PFSK-1 (cell line): Measurements from ENCODE around the gene NEGR1.

Experiments
- FOXP2 ChIP-seq: optimal IDR thresholded peaks from 2 replicates; pipeline ENCODE3; 2011; ENCODE audit warnings: borderline replicate concordance, control low read depth, inconsistent platforms; ENCODE audit not compliant: insufficient read depth; ENCODE audit errors: extremely low read length, extremely low read depth
- POLR2AphosphoS5 ChIP-seq: IDR thresholded peaks from 2 replicates; pipeline ENCODE4 v1.6.1; 2012; ENCODE audit warnings: low read depth, mild to moderate bottlenecking, control low read depth, low read length, moderate library complexity
- SIN3A ChIP-seq: IDR thresholded peaks from 2 replicates; pipeline ENCODE4 v1.6.1; 2012; ENCODE audit warnings: mild to moderate bottlenecking, low read length, moderate library complexity, borderline replicate concordance; ENCODE audit not compliant: insufficient read depth
- TAF1 ChIP-seq: IDR thresholded peaks from 2 replicates; pipeline ENCODE4 v1.6.1; 2012; ENCODE audit warnings: low read length, control low read depth, borderline replicate concordance; ENCODE audit not compliant: insufficient read depth
- TF ChIP-seq, protein P1 (sequence below), 2 experiments: IDR thresholded peaks; 2 replicates each; pipeline versions ENCODE4 v1.6.1 to v1.8.0; 2011 to 2012; ENCODE audit warnings: low read depth in 2 of 2, low read length in 2 of 2, control low read depth in 1 of 2, inconsistent platforms in 1 of 2, mild to moderate bottlenecking in 1 of 2, moderate library complexity in 1 of 2; ENCODE audit not compliant: insufficient read depth in 1 of 2

Gene NEGR1

DNA sequence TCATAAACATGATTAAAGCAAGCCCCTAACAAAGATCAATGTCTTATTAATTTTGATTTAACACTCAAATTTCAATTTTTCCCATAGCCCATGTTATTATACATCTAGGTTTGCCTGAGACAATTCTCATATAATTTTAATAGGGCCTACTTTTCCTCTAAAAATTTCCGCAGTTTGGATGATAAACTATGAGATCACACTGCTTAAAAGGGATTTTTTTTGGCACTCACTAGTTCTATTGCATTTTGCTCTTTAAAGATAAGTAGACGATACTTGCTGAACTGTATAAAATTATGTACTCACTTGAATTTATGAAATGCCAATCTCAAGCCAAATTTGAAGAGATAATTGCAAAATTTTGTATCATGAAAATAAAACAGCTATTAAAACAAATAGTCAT lies 721.1 kb downstream of the NEGR1 start:
- TF ChIP-seq, protein P1, sequence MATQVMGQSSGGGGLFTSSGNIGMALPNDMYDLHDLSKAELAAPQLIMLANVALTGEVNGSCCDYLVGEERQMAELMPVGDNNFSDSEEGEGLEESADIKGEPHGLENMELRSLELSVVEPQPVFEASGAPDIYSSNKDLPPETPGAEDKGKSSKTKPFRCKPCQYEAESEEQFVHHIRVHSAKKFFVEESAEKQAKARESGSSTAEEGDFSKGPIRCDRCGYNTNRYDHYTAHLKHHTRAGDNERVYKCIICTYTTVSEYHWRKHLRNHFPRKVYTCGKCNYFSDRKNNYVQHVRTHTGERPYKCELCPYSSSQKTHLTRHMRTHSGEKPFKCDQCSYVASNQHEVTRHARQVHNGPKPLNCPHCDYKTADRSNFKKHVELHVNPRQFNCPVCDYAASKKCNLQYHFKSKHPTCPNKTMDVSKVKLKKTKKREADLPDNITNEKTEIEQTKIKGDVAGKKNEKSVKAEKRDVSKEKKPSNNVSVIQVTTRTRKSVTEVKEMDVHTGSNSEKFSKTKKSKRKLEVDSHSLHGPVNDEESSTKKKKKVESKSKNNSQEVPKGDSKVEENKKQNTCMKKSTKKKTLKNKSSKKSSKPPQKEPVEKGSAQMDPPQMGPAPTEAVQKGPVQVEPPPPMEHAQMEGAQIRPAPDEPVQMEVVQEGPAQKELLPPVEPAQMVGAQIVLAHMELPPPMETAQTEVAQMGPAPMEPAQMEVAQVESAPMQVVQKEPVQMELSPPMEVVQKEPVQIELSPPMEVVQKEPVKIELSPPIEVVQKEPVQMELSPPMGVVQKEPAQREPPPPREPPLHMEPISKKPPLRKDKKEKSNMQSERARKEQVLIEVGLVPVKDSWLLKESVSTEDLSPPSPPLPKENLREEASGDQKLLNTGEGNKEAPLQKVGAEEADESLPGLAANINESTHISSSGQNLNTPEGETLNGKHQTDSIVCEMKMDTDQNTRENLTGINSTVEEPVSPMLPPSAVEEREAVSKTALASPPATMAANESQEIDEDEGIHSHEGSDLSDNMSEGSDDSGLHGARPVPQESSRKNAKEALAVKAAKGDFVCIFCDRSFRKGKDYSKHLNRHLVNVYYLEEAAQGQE (IDR thresholded peaks at IDR 0.05; ENCODE audit: insufficient read depth in 1 of 2, low read depth in 2 of 2, low read length in 2 of 2), result no peak
- no peak for TF ChIP-seq POLR2AphosphoS5
- TF ChIP-seq SIN3A, result no peak
- TF ChIP-seq TAF1, result no peak
- no peak for TF ChIP-seq FOXP2

DNA sequence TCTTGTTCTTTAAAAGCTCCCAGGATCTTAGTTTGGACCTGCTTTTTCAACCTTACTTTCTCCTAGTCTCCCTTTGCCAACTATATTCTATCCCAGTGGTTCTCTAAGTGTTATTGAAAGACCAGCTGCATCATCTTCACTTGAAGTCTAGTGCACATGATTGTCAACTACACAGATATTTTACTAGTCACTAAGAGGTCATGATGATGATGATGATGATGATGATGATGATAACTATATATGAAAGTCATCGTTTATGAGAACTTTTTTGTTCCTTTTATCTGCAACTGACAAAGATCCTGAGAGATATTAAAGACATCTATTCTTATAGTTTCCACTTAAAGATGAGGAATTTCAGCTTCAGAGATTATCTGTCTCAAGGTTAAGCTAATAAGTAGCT lies 722.5 kb downstream of the NEGR1 start:
- TF ChIP-seq POLR2AphosphoS5, result no peak

DNA sequence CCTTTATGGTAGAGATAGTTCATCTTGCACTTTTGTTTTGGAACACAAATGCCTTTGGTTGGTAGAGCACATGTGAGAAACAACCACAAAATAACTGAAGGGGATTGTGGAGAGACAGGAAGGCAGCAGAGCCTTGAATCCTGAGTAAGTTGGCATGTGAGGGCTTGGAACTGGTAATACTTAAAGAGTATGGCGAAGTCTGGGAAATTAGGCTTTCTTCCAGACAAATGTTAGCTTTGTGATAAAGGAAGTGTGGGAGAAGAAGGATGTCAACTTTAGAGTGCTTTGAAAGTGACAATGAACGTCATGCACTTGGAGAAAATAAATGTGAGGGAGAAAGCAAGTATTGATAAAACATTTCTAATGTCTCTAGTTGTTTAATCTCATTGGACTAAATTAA lies 725.2 kb downstream of the NEGR1 start:
- no peak for TF ChIP-seq FOXP2
- TF ChIP-seq, protein P1 (IDR thresholded peaks at IDR 0.05; ENCODE audit: insufficient read depth in 1 of 2, low read depth in 2 of 2, low read length in 2 of 2), result no peak
- TF ChIP-seq TAF1, result no peak
- no peak for TF ChIP-seq SIN3A
- TF ChIP-seq POLR2AphosphoS5, result no peak

DNA sequence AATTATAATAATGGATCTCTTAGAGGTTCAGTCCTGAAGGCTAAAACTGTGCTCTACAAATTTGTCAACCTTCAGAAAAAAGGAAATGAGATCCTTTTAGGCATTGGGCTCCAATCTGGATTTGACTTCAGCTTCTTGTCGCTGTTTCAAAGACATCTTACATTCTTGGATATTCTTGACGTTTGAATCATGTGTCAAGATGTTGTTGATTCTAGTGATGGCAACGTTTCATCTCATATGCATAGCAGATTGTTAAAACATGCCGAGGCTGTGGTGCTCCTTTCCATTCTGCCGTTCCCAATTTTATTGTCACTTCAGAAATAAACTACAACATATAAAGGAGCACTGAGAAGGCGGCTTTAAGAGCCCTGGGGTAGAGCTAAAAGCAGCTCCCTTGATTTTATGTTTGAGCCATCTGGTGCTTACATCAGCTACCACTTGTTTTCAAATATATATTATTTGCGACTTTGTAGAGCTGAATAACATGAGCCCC lies 733.9 kb downstream of the NEGR1 start:
- no peak for TF ChIP-seq SIN3A
- no peak for TF ChIP-seq TAF1
- TF ChIP-seq POLR2AphosphoS5, result no peak
- TF ChIP-seq, protein P1 (IDR thresholded peaks at IDR 0.05; ENCODE audit: insufficient read depth in 1 of 2, low read depth in 2 of 2, low read length in 2 of 2), result no peak
- no peak for TF ChIP-seq FOXP2

GRCh38 chr1:71542155-71542554 lies 740.2 kb downstream of the NEGR1 start:
- TF ChIP-seq FOXP2, result no peak
- TF ChIP-seq, protein P1 (IDR thresholded peaks at IDR 0.05; ENCODE audit: insufficient read depth in 1 of 2, low read depth in 2 of 2, low read length in 2 of 2), result no peak
- no peak for TF ChIP-seq SIN3A
- no peak for TF ChIP-seq TAF1
- no peak for TF ChIP-seq POLR2AphosphoS5

- TF ChIP-seq, protein P1 (IDR thresholded peaks at IDR 0.05; ENCODE audit: insufficient read depth in 1 of 2, low read depth in 2 of 2, low read length in 2 of 2), result no peak
- TF ChIP-seq POLR2AphosphoS5 (no peak), SIN3A (no peak), FOXP2 (no peak), TAF1 (no peak)
Observed at GRCh38 chr1:71533950-71534349, 748.4 kb downstream of the NEGR1 start.
